ENCODE results near the gene DDX11.

The DDX11 gene

DNA sequence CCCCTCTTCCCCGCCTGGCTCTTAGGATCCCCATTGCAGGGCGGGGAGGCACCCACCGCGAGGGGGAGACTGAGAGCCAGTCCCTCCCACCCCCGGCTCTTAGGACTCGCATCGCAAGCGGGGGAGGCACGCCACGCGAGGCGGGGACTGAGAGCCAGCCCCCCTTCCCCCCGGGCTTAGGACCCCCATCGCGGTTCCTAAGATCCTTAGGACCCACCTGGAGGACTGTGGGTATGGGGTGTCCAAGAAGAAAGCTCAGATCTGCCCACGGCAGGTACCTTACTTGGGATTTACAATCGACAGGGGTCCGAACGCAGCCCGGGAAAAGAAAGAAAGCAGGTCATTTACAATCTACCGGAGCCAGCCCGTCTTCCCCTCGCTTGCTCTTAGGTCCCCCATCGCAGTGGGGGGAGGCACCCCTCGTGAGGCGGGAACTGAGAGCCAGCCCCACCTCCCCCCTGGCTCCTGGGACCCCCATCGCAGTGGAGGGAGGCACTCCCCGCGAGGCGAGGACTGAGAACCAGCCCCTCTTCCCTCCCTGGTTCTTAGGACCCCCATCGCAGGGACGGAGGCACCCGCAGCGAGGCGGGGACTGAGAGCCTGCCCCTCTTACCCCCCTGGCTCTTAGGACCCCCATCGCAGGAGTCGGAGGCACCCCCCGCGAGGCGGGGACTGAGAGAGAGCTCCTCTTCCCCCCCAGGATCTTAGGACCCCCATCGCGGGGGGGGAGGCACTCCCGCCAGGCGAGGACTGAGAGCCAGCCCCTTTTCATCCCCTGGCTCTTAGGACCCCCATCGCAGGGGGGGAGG, 43.7 kb downstream of the DDX11 start (continued):
- TF ChIP-seq, protein P1, sequence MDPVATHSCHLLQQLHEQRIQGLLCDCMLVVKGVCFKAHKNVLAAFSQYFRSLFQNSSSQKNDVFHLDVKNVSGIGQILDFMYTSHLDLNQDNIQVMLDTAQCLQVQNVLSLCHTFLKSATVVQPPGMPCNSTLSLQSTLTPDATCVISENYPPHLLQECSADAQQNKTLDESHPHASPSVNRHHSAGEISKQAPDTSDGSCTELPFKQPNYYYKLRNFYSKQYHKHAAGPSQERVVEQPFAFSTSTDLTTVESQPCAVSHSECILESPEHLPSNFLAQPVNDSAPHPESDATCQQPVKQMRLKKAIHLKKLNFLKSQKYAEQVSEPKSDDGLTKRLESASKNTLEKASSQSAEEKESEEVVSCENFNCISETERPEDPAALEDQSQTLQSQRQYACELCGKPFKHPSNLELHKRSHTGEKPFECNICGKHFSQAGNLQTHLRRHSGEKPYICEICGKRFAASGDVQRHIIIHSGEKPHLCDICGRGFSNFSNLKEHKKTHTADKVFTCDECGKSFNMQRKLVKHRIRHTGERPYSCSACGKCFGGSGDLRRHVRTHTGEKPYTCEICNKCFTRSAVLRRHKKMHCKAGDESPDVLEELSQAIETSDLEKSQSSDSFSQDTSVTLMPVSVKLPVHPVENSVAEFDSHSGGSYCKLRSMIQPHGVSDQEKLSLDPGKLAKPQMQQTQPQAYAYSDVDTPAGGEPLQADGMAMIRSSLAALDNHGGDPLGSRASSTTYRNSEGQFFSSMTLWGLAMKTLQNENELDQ (tag by site-specific recombination; IDR thresholded peaks at IDR 0.05; ENCODE audit: low read depth) = no peak
- TF ChIP-seq ZNF10 (tag by site-specific recombination; IDR thresholded peaks at IDR 0.05) = no peak
- no peak for TF ChIP-seq ZNF114 (tag by site-specific recombination; IDR thresholded peaks at IDR 0.05)
- no peak for TF ChIP-seq ZNF76 (tag by site-specific recombination; IDR thresholded peaks at IDR 0.05; ENCODE audit: borderline replicate concordance, low read depth)
- TF ChIP-seq PRDM1 (tag by site-specific recombination; IDR thresholded peaks at IDR 0.05) = no peak
- no peak for TF ChIP-seq ZNF664 (tag by site-specific recombination; IDR thresholded peaks at IDR 0.05)
- TF ChIP-seq ZNF184 (tag by site-specific recombination; IDR thresholded peaks at IDR 0.05) = no peak
- peak; percentile 46; the same call in 1 of the 2 replicates for TF ChIP-seq ZBTB20 (tag by site-specific recombination; IDR thresholded peaks at IDR 0.05)
- TF ChIP-seq ZNF707 (tag by site-specific recombination; IDR thresholded peaks at IDR 0.05) = no peak
- TF ChIP-seq ZNF23 (tag by site-specific recombination; IDR thresholded peaks at IDR 0.05; ENCODE audit: borderline replicate concordance) = no peak
- no peak for TF ChIP-seq ZBTB6 (tag by site-specific recombination; IDR thresholded peaks at IDR 0.05)
- TF ChIP-seq ZNF239 (tag by site-specific recombination; IDR thresholded peaks at IDR 0.05) = no peak
- TF ChIP-seq KLF16 (tag by site-specific recombination; IDR thresholded peaks at IDR 0.05) = 0 out of 2 replicates have a peak, but pooled peaks have one; percentile 54
- TF ChIP-seq ZNF391 (tag by site-specific recombination; IDR thresholded peaks at IDR 0.05; ENCODE audit: borderline replicate concordance, low read depth) = peak; percentile 19; the same call in 1 of the 2 replicates
- TF ChIP-seq, protein P2, sequence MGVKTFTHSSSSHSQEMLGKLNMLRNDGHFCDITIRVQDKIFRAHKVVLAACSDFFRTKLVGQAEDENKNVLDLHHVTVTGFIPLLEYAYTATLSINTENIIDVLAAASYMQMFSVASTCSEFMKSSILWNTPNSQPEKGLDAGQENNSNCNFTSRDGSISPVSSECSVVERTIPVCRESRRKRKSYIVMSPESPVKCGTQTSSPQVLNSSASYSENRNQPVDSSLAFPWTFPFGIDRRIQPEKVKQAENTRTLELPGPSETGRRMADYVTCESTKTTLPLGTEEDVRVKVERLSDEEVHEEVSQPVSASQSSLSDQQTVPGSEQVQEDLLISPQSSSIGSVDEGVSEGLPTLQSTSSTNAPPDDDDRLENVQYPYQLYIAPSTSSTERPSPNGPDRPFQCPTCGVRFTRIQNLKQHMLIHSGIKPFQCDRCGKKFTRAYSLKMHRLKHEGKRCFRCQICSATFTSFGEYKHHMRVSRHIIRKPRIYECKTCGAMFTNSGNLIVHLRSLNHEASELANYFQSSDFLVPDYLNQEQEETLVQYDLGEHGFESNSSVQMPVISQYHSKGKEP (tag by site-specific recombination; IDR thresholded peaks at IDR 0.05) = no peak
- no peak for TF ChIP-seq ZNF362 (tag by site-specific recombination; IDR thresholded peaks at IDR 0.05)
- no peak for TF ChIP-seq ZNF549 (tag by site-specific recombination; IDR thresholded peaks at IDR 0.05)
- no peak for TF ChIP-seq GFI1B (tag by site-specific recombination; IDR thresholded peaks at IDR 0.05)
- TF ChIP-seq ZNF19 (tag by site-specific recombination; IDR thresholded peaks at IDR 0.05; ENCODE audit: low read depth) = no peak
- TF ChIP-seq TRIM28 (IDR thresholded peaks at IDR 0.05; ENCODE audit: borderline replicate concordance, low read length) = no peak
- TF ChIP-seq ZSCAN18 (tag by site-specific recombination; IDR thresholded peaks at IDR 0.05) = no peak
- no peak for TF ChIP-seq ZNF777 (tag by site-specific recombination; IDR thresholded peaks at IDR 0.05; ENCODE audit: borderline replicate concordance)
- TF ChIP-seq PRDM10 (tag by site-specific recombination; IDR thresholded peaks at IDR 0.05) = peak; percentile 92
- TF ChIP-seq ZFP69B (tag by site-specific recombination; IDR thresholded peaks at IDR 0.05) = no peak
- no peak for TF ChIP-seq ZNF529 (tag by site-specific recombination; IDR thresholded peaks at IDR 0.05; ENCODE audit: insufficient replicate concordance)
- no peak for TF ChIP-seq ZNF624 (tag by site-specific recombination; IDR thresholded peaks at IDR 0.05)
- TF ChIP-seq KLF7 (tag by site-specific recombination; IDR thresholded peaks at IDR 0.05; ENCODE audit: borderline replicate concordance) = 0 out of 2 replicates have a peak, but pooled peaks have one; percentile 20

Measured in HEK293 (cell line).